SK-N-SH (cell line): ENCODE data around the gene REEP1.

Experiments used
- ELF1 ChIP-seq: IDR thresholded peaks from 2 replicates; pipeline ENCODE4 v1.4.0; 2012
- EP300 ChIP-seq, 2 experiments: IDR thresholded peaks; 2 replicates each; pipeline versions ENCODE4 v1.4.0 to v1.6.1; 2012; ENCODE audit warnings: borderline replicate concordance in 1 of 2, low read depth in 1 of 2, low read length in 1 of 2
- EZH2phosphoT487 ChIP-seq: fragments of 200-600 bp; sonication (generic); IDR thresholded peaks from 2 replicates; pipeline ENCODE4 v1.6.1; 2017; ENCODE audit warnings: low read depth, mixed run types, mild to moderate bottlenecking, antibody characterized with exemption, moderate library complexity, borderline replicate concordance
- FOXJ3 ChIP-seq: sonication (generic); formaldehyde crosslinking; IDR thresholded peaks from 2 replicates; pipeline ENCODE4 v1.5.1; 2020; ENCODE audit warnings: mild to moderate bottlenecking, missing genetic modification reagents
- MAX ChIP-seq: IDR thresholded peaks from 2 replicates; pipeline ENCODE4 v1.4.0; 2012; ENCODE audit warnings: low read depth
- MEF2A ChIP-seq: IDR thresholded peaks from 2 replicates; pipeline ENCODE4 v1.4.0; 2012; ENCODE audit warnings: low read depth, borderline replicate concordance
- NRF1 ChIP-seq: IDR thresholded peaks from 2 replicates; pipeline ENCODE4 v1.6.1; 2012; ENCODE audit warnings: low read depth, mild to moderate bottlenecking, low read length
- POLR2AphosphoS5 ChIP-seq: IDR thresholded peaks from 2 replicates; pipeline ENCODE4 v1.6.1; 2012; ENCODE audit warnings: low read depth, low read length
- RAD21 ChIP-seq: IDR thresholded peaks from 2 replicates; pipeline ENCODE4 v1.6.1; 2012; ENCODE audit warnings: mild to moderate bottlenecking, low read length
- REST ChIP-seq: IDR thresholded peaks from 2 replicates; pipeline ENCODE4 v1.6.1; 2012; ENCODE audit warnings: mild to moderate bottlenecking, low read depth, low read length, moderate library complexity
- TCF12 ChIP-seq: IDR thresholded peaks from 2 replicates; pipeline ENCODE4 v1.4.0; 2012
- ZBTB33 ChIP-seq: IDR thresholded peaks from 2 replicates; pipeline ENCODE4 v1.4.0; 2012; ENCODE audit warnings: low read depth, borderline replicate concordance
- TF ChIP-seq, protein P1 (sequence below): fragments of 200-600 bp; sonication (generic); IDR thresholded peaks from 2 replicates; pipeline ENCODE4 v1.6.1; 2017; ENCODE audit warnings: antibody characterized with exemption, mild to moderate bottlenecking, moderate library complexity
- TF ChIP-seq, protein P2 (sequence below): fragments of 150-350 bp; IDR thresholded peaks from 2 replicates; pipeline ENCODE4 v1.6.1; 2017; ENCODE audit warnings: antibody characterized with exemption, low read length, low read depth, borderline replicate concordance

- TF ChIP-seq TCF12 = no peak
- no peak for TF ChIP-seq POLR2AphosphoS5
- no peak for TF ChIP-seq ELF1
- TF ChIP-seq, protein P1, sequence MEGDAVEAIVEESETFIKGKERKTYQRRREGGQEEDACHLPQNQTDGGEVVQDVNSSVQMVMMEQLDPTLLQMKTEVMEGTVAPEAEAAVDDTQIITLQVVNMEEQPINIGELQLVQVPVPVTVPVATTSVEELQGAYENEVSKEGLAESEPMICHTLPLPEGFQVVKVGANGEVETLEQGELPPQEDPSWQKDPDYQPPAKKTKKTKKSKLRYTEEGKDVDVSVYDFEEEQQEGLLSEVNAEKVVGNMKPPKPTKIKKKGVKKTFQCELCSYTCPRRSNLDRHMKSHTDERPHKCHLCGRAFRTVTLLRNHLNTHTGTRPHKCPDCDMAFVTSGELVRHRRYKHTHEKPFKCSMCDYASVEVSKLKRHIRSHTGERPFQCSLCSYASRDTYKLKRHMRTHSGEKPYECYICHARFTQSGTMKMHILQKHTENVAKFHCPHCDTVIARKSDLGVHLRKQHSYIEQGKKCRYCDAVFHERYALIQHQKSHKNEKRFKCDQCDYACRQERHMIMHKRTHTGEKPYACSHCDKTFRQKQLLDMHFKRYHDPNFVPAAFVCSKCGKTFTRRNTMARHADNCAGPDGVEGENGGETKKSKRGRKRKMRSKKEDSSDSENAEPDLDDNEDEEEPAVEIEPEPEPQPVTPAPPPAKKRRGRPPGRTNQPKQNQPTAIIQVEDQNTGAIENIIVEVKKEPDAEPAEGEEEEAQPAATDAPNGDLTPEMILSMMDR = no peak
- TF ChIP-seq EP300 (IDR thresholded peaks at IDR 0.05; ENCODE audit: borderline replicate concordance in 1 of 2, low read depth in 1 of 2, low read length in 1 of 2) = no peak
- no peak for TF ChIP-seq MEF2A
- TF ChIP-seq FOXJ3 (CRISPR knock-in tag) = no peak
- TF ChIP-seq RAD21 = no peak
- TF ChIP-seq EZH2phosphoT487 = no peak
- TF ChIP-seq, protein P2, sequence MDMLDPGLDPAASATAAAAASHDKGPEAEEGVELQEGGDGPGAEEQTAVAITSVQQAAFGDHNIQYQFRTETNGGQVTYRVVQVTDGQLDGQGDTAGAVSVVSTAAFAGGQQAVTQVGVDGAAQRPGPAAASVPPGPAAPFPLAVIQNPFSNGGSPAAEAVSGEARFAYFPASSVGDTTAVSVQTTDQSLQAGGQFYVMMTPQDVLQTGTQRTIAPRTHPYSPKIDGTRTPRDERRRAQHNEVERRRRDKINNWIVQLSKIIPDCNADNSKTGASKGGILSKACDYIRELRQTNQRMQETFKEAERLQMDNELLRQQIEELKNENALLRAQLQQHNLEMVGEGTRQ = no peak
- no peak for TF ChIP-seq MAX
- no peak for TF ChIP-seq ZBTB33
- no peak for TF ChIP-seq NRF1
- no peak for TF ChIP-seq REST
Measured at GRCh38 chr2:86239326-86239725, 98.1 kb downstream of the REEP1 start.
